HG03521 (cell line): Measurements from ENCODE around the gene ANKFN1.

Experiments used
- ATAC-seq: cut with Tn5 transposase; IDR thresholded peaks from one replicate; pipeline ENCODE4 v1.9.1; 2021; ENCODE audit warnings: mild to moderate bottlenecking, moderate library complexity; ENCODE audit not compliant: unreplicated experiment

Gene ANKFN1, protein sequence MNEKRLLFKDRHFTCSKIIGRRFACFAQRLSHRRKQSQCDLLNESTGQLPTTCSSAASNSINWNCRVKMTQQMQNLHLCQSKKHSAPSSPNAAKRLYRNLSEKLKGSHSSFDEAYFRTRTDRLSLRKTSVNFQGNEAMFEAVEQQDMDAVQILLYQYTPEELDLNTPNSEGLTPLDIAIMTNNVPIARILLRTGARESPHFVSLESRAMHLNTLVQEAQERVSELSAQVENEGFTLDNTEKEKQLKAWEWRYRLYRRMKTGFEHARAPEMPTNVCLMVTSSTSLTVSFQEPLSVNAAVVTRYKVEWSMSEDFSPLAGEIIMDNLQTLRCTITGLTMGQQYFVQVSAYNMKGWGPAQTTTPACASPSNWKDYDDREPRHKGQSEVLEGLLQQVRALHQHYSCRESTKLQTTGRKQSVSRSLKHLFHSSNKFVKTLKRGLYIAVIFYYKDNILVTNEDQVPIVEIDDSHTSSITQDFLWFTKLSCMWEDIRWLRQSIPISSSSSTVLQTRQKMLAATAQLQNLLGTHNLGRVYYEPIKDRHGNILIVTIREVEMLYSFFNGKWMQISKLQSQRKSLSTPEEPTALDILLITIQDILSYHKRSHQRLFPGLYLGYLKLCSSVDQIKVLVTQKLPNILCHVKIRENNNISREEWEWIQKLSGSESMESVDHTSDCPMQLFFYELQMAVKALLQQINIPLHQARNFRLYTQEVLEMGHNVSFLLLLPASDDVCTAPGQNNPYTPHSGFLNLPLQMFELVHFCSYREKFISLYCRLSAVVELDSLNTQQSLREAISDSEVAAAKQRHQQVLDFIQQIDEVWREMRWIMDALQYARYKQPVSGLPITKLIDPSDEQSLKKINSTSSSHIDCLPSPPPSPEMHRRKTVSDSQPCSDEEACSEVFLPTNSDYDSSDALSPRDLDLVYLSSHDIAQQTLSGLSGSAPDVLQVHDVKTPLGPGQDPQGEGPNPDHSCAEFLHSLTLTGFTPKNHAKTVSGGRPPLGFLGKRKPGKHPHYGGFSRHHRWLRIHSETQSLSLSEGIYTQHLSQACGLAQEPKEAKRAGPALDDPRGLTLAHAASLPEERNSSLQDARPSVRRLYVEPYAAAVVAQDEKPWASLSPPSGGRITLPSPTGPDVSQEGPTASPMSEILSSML

DNA sequence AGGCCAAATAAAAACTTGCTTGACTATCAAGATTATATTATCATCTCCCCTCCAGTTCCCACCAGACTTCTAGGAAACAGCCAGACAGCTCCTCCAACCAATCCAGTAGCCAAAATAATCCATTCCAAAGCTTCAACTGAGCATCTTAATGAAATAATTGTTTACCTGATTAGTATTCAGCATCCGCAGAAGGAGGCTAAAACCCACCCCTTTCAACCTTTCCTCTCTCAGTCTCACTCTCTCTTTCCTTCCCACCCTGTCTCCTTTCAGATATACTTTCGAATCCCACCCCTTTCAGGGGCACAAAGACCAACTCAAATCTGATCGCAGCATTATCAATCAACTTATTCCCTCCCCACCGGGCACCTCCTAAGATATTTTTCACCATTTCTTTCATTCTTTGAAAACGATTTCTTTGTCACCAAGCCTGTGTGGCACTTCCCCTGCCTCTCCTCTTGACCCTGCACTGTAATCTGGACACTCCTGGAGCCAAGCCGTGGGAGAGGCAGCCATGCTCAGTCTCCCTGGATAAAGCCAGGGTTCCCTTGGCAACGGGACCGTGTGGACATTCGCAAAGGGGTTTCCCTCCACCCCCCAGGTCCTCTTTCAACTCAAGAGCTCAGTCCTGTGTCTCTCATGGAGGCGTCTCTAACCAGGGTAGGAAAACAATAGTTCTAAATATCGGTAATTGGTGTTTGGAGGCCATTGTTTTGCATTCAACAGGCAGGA lies at the start of gene ANKFN1:
ANKFN1 (plus strand) TSS at position 602 of the 729 bp plus-strand sequence. CDS start 59,193 bp downstream, outside the sequence.
- ATAC-seq = no peak

DNA sequence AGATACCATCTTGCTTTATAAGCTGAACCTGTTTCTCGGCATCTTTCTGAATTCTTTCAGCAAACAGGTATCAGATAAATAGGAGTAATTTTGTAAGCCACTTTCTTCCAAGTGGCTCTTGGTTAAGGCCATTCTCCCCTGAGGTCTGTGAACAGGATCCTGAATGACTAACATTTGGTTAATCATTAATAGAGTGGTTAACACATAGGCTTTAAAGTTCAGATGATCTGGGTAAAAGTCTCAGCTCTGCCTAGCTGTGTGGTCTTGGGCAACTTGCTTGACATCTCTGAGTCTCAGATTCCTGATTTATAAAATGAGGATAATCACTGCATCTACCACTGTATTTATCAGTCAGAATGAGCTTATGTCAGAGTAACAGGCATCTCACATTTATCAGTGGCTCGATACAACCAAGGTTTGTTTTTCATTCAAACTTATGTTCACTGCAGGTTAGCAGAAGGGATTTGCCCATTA lies 44.4 kb upstream of the ANKFN1 start:
- ATAC-seq = no peak

DNA sequence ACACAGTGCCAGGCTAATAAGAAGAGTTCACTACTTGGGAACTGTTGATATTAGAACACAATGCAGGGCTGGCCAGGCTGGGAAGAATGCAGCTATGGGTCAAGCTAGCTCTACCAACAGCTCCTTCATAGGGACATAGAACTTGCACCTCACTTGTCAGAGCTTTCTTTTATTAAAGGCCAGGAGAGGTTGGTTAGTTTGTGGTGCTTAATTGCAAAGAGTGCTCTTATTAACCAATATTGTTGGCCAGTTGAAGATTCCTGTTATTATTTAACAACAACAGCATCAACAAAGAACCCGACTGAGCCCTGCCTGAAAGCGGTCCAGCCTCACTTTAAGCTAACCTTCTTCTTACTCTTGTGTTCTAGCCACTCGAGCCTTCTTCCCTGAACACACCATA lies 43.4 kb upstream of the ANKFN1 start:
- ATAC-seq = no peak

DNA sequence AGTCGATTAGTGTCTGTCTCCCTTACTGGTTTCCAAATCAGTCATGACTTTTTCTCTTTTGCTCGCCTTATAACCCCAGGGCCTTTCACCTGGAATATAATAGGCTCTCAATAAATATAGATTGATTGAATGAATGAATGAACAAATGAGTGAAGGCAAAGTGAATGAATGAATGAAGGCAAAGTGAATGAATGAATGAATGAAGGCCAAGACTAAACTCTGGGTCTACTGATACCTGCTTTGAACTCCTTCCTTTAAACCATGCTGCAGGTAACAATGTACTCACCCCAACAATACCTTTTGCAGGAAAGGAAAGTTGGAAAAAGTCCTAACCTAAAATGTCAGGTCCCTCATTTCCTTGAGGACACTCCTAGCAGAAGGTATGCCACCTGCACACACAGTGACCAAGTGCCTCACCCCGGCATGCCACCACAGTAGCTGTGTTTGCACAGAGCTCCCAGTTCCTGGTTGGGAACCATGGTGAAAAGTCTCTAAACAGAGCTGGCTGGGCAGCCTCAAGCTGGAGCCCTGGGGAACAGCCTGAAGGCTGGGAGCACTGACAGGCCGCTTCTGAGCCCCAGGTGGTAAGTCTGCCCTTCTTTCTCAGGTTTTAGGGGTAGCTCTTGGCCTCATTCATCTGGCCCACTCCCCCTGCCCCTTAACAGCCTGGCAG lies 42.7 kb upstream of the ANKFN1 start:
- no peak for ATAC-seq

DNA sequence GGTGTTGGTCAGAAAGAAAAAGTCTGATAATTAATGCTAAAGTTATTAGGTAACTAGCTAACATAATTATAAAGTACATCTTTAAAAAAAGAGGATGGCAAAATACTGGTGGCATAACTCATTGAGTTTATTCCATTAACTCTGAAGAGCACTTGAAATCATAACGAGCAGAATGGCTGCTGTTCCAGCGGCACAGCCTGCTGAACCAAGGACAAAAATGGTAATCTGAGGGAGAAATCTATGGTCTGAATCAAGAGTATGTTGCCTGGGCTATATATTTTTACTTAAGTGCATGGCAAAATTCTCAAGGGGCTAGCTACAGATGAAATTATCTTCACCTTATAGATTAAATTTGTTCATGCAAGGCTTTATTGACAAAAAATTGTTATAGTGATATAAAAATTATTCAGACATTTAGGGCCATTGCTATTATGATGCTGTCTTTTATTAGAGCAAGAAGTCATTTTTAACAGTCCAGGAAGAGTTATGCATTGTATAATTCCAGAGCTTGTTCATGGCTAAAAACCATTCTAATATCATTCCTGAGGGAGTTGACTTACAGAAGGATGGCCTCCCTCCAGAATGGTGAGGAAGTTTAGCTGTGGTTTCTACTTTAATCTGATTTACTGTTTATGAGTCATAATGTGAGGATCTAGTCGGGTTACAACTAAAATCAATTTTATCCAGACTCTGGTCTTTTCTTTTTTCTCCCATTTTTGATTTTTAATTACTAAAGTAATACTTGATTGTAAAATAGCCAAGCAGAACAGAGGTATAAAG lies 41.4 kb upstream of the ANKFN1 start:
- ATAC-seq = no peak

- no peak for ATAC-seq
Measured at GRCh38 chr17:56113486-56113885, 39.8 kb upstream of the ANKFN1 start.

- no peak for ATAC-seq
Measured at GRCh38 chr17:56114469-56114868, 38.8 kb upstream of the ANKFN1 start.

GRCh38 chr17:56119191-56119590 lies 34.1 kb upstream of the ANKFN1 start:
- ATAC-seq = no peak

GRCh38 chr17:56119936-56120335 lies 33.3 kb upstream of the ANKFN1 start:
- no peak for ATAC-seq

DNA sequence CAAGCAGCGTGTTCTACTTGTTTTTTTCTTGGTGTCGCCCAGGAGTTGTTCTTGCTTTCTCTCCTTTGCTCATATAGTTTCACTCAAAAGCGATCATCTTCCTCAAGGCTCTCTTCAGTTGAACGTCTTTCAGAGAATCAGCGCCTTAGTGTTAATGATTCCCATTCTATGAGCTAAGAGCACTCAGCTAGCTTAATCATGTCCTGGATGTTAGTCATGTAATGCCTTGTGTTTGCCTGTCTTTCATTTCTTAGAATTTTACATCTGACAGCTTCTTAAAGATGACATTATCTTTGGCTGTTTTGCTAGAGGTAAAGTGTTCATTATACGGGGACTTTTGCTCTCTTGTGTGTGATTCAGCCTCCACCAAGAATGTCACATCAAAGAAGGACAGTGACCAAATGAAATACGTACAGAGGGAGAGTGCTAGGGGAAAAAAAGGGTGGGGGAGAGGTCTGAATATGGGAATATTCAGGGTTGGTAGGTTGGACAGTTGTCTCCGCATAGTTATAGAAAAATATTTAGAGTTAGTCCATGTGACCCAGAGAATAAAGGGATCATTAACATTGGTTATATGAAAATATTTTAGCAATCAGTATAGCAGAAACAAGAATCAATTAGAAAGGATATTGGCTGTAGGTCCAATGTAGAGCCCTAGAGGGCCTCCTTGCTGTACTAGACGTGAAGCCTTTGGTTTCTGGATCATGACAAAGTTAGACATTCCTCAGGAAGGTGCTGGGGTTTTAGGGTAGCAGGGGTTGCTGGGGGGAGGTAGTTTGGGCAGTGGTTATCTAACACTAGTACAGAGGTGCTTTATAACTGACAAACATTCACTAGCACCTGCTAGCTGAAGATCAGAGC lies 31.9 kb upstream of the ANKFN1 start:
- no peak for ATAC-seq

- no peak for ATAC-seq
Measured at GRCh38 chr17:56125830-56126819, 27.1 kb upstream of the ANKFN1 start.

DNA sequence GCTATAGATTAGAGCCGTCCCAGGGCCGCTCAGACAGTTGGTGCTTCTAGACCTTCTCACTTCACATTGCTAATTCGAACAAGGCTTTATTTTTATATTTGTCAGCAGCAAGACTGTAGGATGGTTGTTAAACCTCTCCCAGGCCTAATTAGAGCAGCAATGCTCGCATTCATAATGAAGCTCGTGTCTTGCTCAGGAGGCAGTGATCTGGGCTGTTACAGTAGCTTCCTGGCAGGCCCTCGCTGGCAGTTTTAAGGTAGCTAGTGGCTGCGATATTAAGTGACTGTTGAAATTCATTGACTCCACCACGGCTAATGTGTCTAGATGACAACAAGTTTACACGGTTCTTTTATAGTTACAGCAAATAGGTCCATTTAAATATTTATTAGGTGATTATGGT lies 23.2 kb upstream of the ANKFN1 start:
- no peak for ATAC-seq

GRCh38 chr17:56130631-56131030 lies 22.6 kb upstream of the ANKFN1 start:
- no peak for ATAC-seq

GRCh38 chr17:56131431-56131830 lies 21.8 kb upstream of the ANKFN1 start:
- no peak for ATAC-seq

GRCh38 chr17:56136301-56136700 lies 17.0 kb upstream of the ANKFN1 start:
- no peak for ATAC-seq

- no peak for ATAC-seq
Measured at GRCh38 chr17:56141046-56141839, 12.0 kb upstream of the ANKFN1 start.
